HG02798 (cell line): ENCODE measurements around the gene SOX3.

Experiments
- ATAC-seq: cut with Tn5 transposase; IDR thresholded peaks from one replicate; pipeline ENCODE4 v1.9.1; 2021; ENCODE audit warnings: mild to moderate bottlenecking; ENCODE audit not compliant: unreplicated experiment, poor library complexity

The SOX3 gene

GRCh38 chrX:140504371-140505324 lies at the start of gene SOX3:
SOX3 (minus strand) TSS chrX:140505069; CDS start chrX:140505060, 9 bp downstream.
- ATAC-seq = no peak

GRCh38 chrX:140548985-140549384 lies 44.1 kb upstream of the SOX3 start:
- ATAC-seq = no peak

GRCh38 chrX:140526171-140526570 lies 21.3 kb upstream of the SOX3 start:
- ATAC-seq = no peak

- ATAC-seq = no peak
Observed at GRCh38 chrX:140525448-140525847, 20.6 kb upstream of the SOX3 start.

GRCh38 chrX:140524556-140524955 lies 19.7 kb upstream of the SOX3 start:
- ATAC-seq = no peak

- no peak for ATAC-seq
Observed at GRCh38 chrX:140521393-140521792, 16.5 kb upstream of the SOX3 start.

GRCh38 chrX:140514554-140514953 lies 9.7 kb upstream of the SOX3 start:
- no peak for ATAC-seq

- no peak for ATAC-seq
Observed at GRCh38 chrX:140510895-140511295, 6.0 kb upstream of the SOX3 start.

- ATAC-seq = no peak
Observed at GRCh38 chrX:140510306-140510676, 5.4 kb upstream of the SOX3 start.

- ATAC-seq = no peak
Observed at GRCh38 chrX:140509468-140510305, 4.8 kb upstream of the SOX3 start.

GRCh38 chrX:140508958-140509357 lies 4.1 kb upstream of the SOX3 start:
- no peak for ATAC-seq

GRCh38 chrX:140507982-140508305 lies 3.1 kb upstream of the SOX3 start:
- no peak for ATAC-seq

- no peak for ATAC-seq
Observed at GRCh38 chrX:140507223-140507981, 2.5 kb upstream of the SOX3 start.

GRCh38 chrX:140505421-140506337 lies 810 bp upstream of the SOX3 start:
- ATAC-seq = no peak

GRCh38 chrX:140503714-140504351 lies 1.0 kb downstream of the SOX3 start:
- no peak for ATAC-seq

- ATAC-seq = no peak
Observed at GRCh38 chrX:140503238-140503601, 1.6 kb downstream of the SOX3 start.

GRCh38 chrX:140502491-140503237 lies 2.2 kb downstream of the SOX3 start:
- ATAC-seq = no peak

GRCh38 chrX:140501940-140502468 lies 2.9 kb downstream of the SOX3 start:
- no peak for ATAC-seq
